HCT116 (cell line): ENCODE results near the gene SPEN. TPM values are rescaled to one million over a fixed set of nuclear protein-coding genes. Genes with fewer than 3 reads are reported as not detected.

Experiments used
- ATAC-seq: fragments of 200-7000 bp; cut with Tn5 transposase; 2 replicates; pipeline ENCODE4 v1.9.1; 2020; ENCODE audit warnings: mild to moderate bottlenecking, moderate library complexity
- BruUV-seq: library from RNA; stranded (reverse); fragments of 400-500 nt; replicated peaks from 2 replicates; lab custom pipeline; 2021; lab: Mats Ljungman, UMichigan
- CTCF ChIA-PET: fragments of 300-600 bp; sonication (Branson Sonifier 250); formaldehyde crosslinking; loops from one replicate; lab custom pipeline; 2021; ENCODE audit warnings: antibody characterized with exemption; lab: Charles Lee
- POLR2A ChIA-PET: fragments of 300-600, 350-600 bp; sonication (Branson Sonifier 250); formaldehyde crosslinking; loops from one replicate; lab custom pipeline; 2021; ENCODE audit warnings: antibody characterized with exemption; lab: Charles Lee
- RAD21 ChIA-PET, 2 experiments: fragments of 300-600 bp; sonication (Branson Sonifier 250); formaldehyde crosslinking; loops; one replicate each; lab custom pipeline; 2023; ENCODE audit warnings: low total read pairs in 2 of 2; ENCODE audit not compliant: uncharacterized antibody in 2 of 2, unreplicated experiment in 2 of 2, low non-redundant PET in 1 of 2; lab: Charles Lee
- DNase-seq: peaks from one replicate; pipeline ENCODE4 v3.0.0-alpha.2; 2010; ENCODE audit warnings: low read depth, low spot score
- H2AFZ ChIP-seq: fragments of 200-600 bp; shearing (Covaris generic), sonication (generic); 2 replicates; pipeline ENCODE4 v1.6.1; 2017; ENCODE audit warnings: low read depth, mixed run types, mixed read lengths, antibody characterized with exemption, low read length; ENCODE audit not compliant: poor library complexity, severe bottlenecking
- H3K27ac ChIP-seq: 2 replicates; pipeline ENCODE4 v1.5.1; 2012; ENCODE audit warnings: low read depth, low read length
- H3K27me3 ChIP-seq: fragments of 200-600 bp; sonication (generic); 2 replicates; pipeline ENCODE4 v1.6.1; 2016; ENCODE audit warnings: mixed run types, low read length, mixed read lengths; ENCODE audit not compliant: insufficient read depth
- H3K36me3 ChIP-seq, 2 experiments: fragments of 200-500 bp in 1 of 2; fragments of 200-600 bp in 1 of 2; sonication (Bioruptor generic) in 1 of 2; sonication (generic) in 1 of 2; 2 replicates each; pipeline versions ENCODE4 v1.5.1 to v1.6.1; 2014 to 2016; ENCODE audit warnings: low read length in 2 of 2, inconsistent platforms in 1 of 2, mixed read lengths in 1 of 2, mixed run types in 1 of 2; ENCODE audit not compliant: insufficient read depth in 2 of 2, control insufficient read depth in 1 of 2
- H3K4me1 ChIP-seq, 2 experiments: fragments of 200-600 bp in 1 of 2; sonication (generic) in 1 of 2; 2 replicates each; pipeline versions ENCODE4 v1.5.1 to v1.6.1; 2012 to 2017; ENCODE audit warnings: low read length in 2 of 2, inconsistent platforms in 1 of 2, mild to moderate bottlenecking in 1 of 2, mixed read lengths in 1 of 2, mixed run types in 1 of 2, moderate library complexity in 1 of 2; ENCODE audit not compliant: insufficient read depth in 2 of 2, control insufficient read depth in 1 of 2
- H3K4me2 ChIP-seq: fragments of 200-600 bp; sonication (generic); 2 replicates; pipeline ENCODE4 v1.6.1; 2017; ENCODE audit warnings: mixed run types, low read length, mixed read lengths
- H3K4me3 ChIP-seq, 2 experiments: fragments of 200-600 bp in 1 of 2; sonication (generic) in 1 of 2; replicated peaks in 1 of 2; 2 replicates each; pipeline ENCODE4 v1.5.1; 2011 to 2016; ENCODE audit warnings: low read length in 2 of 2, control low read depth in 1 of 2, low read depth in 1 of 2, mild to moderate bottlenecking in 1 of 2, mixed read lengths in 1 of 2, mixed run types in 1 of 2
- H3K79me2 ChIP-seq: fragments of 200-600 bp; sonication (generic); 2 replicates; pipeline ENCODE4 v1.6.1; 2017; ENCODE audit warnings: mild to moderate bottlenecking, mixed run types, low read length, moderate library complexity, mixed read lengths; ENCODE audit not compliant: insufficient read depth
- H3K9ac ChIP-seq: fragments of 200-600 bp; sonication (generic); 2 replicates; pipeline ENCODE4 v1.6.1; 2016; ENCODE audit warnings: low read length, mixed read lengths
- H3K9me2 ChIP-seq: fragments of 200-600 bp; sonication (generic), shearing (Covaris generic); 2 replicates; pipeline ENCODE4 v1.6.1; 2017; ENCODE audit warnings: mixed run types, mild to moderate bottlenecking, moderate library complexity; ENCODE audit not compliant: insufficient read depth
- H3K9me3 ChIP-seq, 2 experiments: fragments of 200-500 bp in 1 of 2; fragments of 200-600 bp in 1 of 2; sonication (Bioruptor generic) in 1 of 2; sonication (generic) in 1 of 2; 2 replicates each; pipeline ENCODE4 v1.6.1; 2014 to 2017; ENCODE audit warnings: low read length in 2 of 2, mixed read lengths in 2 of 2, inconsistent platforms in 1 of 2, low read depth in 1 of 2, mild to moderate bottlenecking in 1 of 2, mixed run types in 1 of 2, moderate library complexity in 1 of 2; ENCODE audit not compliant: control insufficient read depth in 1 of 2, insufficient read depth in 1 of 2
- H4K20me1 ChIP-seq: fragments of 200-600 bp; sonication (generic), shearing (Covaris generic); 2 replicates; pipeline ENCODE4 v1.6.1; 2017; ENCODE audit warnings: mixed run types, mild to moderate bottlenecking, moderate library complexity; ENCODE audit not compliant: insufficient read depth
- CBX3 ChIP-seq: IDR thresholded peaks from 2 replicates; pipeline ENCODE4 v1.6.1; 2012; ENCODE audit warnings: low read depth
- EGR1 ChIP-seq: IDR thresholded peaks from 2 replicates; pipeline ENCODE4 v1.6.1; 2012; ENCODE audit warnings: low read depth
- EZH2phosphoT487 ChIP-seq: fragments of 200-600 bp; IDR thresholded peaks from 2 replicates; pipeline ENCODE4 v1.6.1; 2018; ENCODE audit warnings: antibody characterized with exemption, borderline replicate concordance
- JUND ChIP-seq: IDR thresholded peaks from 2 replicates; pipeline ENCODE4 v1.6.1; 2012
- POLR2AphosphoS5 ChIP-seq: IDR thresholded peaks from 2 replicates; pipeline ENCODE4 v1.6.1; 2011; ENCODE audit warnings: mild to moderate bottlenecking, low read depth, low read length, moderate library complexity
- RAD21 ChIP-seq: IDR thresholded peaks from 2 replicates; pipeline ENCODE4 v1.6.1; 2012; ENCODE audit warnings: low read depth, mild to moderate bottlenecking
- SIN3A ChIP-seq: IDR thresholded peaks from 2 replicates; pipeline ENCODE4 v1.6.1; 2012; ENCODE audit warnings: low read depth
- SP1 ChIP-seq: IDR thresholded peaks from 2 replicates; pipeline ENCODE4 v1.6.1; 2012; ENCODE audit warnings: low read depth
- TCF7L2 ChIP-seq: IDR thresholded peaks from 2 replicates; pipeline ENCODE4 v1.7.0; 2011; ENCODE audit warnings: borderline replicate concordance, inconsistent platforms; ENCODE audit not compliant: insufficient read depth, insufficient read length; ENCODE audit errors: extremely low read depth
- YY1 ChIP-seq: IDR thresholded peaks from 2 replicates; pipeline ENCODE4 v1.6.1; 2011; ENCODE audit warnings: low read length, low read depth, moderate library complexity, mild to moderate bottlenecking; ENCODE audit not compliant: insufficient replicate concordance; ENCODE audit errors: extremely low read depth
- intact Hi-C: fragments of 100-400 bp; cut with micrococcal nuclease; formaldehyde crosslinking; loops from 2 replicates; pipeline ENCODE4 v1.10.0; 2022
- total RNA-seq: library from RNA; stranded (reverse); gene quantifications from one replicate; pipeline ENCODE4 v1.2.1, GENCODE V29; 2021; ENCODE audit not compliant: unreplicated experiment
- TF ChIP-seq, protein P1 (sequence below): IDR thresholded peaks from 2 replicates; pipeline ENCODE4 v1.6.1; 2012

The SPEN gene
- total RNA-seq, 1 experiment from 2014 or later, result 58.6 TPM

DNA sequence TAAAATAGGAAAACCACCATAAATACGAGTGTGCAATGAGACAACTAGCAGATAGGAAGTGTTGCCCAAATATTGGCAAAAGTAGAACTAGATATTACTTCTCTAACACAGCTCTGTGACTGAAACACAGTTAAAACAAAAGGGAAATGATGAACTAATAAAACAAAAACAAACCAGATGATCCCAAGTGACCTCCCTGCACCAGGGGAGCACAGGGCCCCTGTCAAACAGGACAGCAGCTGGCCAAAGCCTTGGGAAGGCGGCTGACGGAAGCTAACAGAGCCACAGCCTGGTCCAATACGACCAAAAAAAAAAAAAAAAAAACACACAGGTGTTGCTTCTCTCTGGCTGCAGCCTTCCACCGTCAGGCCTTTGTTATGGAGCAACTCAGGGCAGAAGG, 110.6 kb downstream of the SPEN start:
- Histone ChIP-seq H3K4me3 (no peak overlapping the region), H3K27me3 (no peaks in the 10 kb centered on the region), H3K36me3 (no peaks in the 10 kb centered on the region), H3K27ac (no peak overlapping the region), H3K9me2 (no peaks in the 10 kb centered on the region), H2AFZ (no peak overlapping the region), H3K9me3 (no peaks in the 10 kb centered on the region), H3K4me2 (no peak overlapping the region), H3K4me1 (peaks cover 2 to 23% of the 10 kb centered on the region in 2 experiments; a peak in 3 of 4 replicates), H3K79me2 (peaks cover 33% of the 10 kb centered on the region), H4K20me1 (no peaks in the 10 kb centered on the region), H3K9ac (no peak overlapping the region)
- TF ChIP-seq CBX3 (no peak), JUND (no peak), SP1 (no peak), SIN3A (no peak), TCF7L2 (no peak), POLR2AphosphoS5 (no peak), RAD21 (no peak)
- TF ChIP-seq, protein P1, sequence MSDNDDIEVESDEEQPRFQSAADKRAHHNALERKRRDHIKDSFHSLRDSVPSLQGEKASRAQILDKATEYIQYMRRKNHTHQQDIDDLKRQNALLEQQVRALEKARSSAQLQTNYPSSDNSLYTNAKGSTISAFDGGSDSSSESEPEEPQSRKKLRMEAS, result no peak
- RAD21 ChIA-PET, result interaction anchor here in 1 of 2 experiments (0.7 kb wide), 1 partner anchor 142 kb away, joined by 3 read pairs; no protein-coding TSS in a partner anchor
- intact Hi-C loops, result no loop called here
- POLR2A ChIA-PET, result no interaction called here
- BruUV-seq, result no TSS peak
- CTCF ChIA-PET, result no interaction called here
- DNase-seq (no peak), ATAC-seq (no peak)

DNA sequence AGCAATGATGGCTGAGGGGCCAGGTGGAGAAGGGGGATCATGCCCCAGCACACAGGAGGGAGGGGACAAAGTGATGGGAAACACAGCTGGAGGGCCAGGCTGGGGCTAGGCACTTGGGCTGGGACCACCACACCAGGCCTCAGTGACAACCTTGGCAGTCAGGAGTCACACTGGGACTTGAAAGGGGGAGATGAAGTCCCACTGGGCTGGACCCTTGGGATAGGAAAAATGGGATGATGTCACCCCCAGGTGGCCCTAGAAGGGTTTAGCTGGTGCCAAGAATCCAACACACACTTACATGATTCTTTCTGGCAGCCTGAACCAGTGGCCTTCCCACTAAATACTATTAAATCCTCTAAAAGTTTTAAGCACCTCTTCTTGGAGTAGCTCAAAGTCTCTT, 111.3 kb downstream of the SPEN start:
- H3K4me2 ChIP-seq, result no peak overlapping the region
- BruUV-seq, result no TSS peak
- ATAC-seq (0 out of 2 replicates have a peak, but pooled peaks have one; percentile 35), DNase-seq (no peak)
- H3K79me2 ChIP-seq, result peaks cover 27% of the 10 kb centered on the region
- H3K9me3 ChIP-seq, result no peaks in the 10 kb centered on the region
- no peak overlapping the region for H2AFZ ChIP-seq
- no peaks in the 10 kb centered on the region for H3K9me2 ChIP-seq
- intact Hi-C loops, result no loop called here
- H3K27me3 ChIP-seq, result no peaks in the 10 kb centered on the region
- TF ChIP-seq EZH2phosphoT487 (no peak), EGR1 (no peak), YY1 (no peak), RAD21 (peak; percentile 47)
- H3K4me1 ChIP-seq, result peaks cover 0 to 16% of the 10 kb centered on the region in 2 experiments; a peak in 2 of 4 replicates
- no peak overlapping the region for H3K27ac ChIP-seq
- no peak overlapping the region for H3K9ac ChIP-seq
- RAD21 ChIA-PET, result interaction anchor here in 1 of 2 experiments (0.6 kb wide), 1 partner anchor 241 kb away, joined by 4 read pairs; no protein-coding TSS in a partner anchor
- POLR2A ChIA-PET, result no interaction called here
- no peaks in the 10 kb centered on the region for H4K20me1 ChIP-seq
- no peak overlapping the region for H3K4me3 ChIP-seq
- no peaks in the 10 kb centered on the region for H3K36me3 ChIP-seq
- CTCF ChIA-PET, result interaction anchor here (1.0 to 1.4 kb wide), 2 partner anchors 144 to 167 kb away, joined by 4 to 7 read pairs; no protein-coding TSS in a partner anchor
